IPS-20b (cell line): ENCODE measurements around the gene SMYD3.

ENCODE experiments used
- H3K27ac ChIP-seq: one replicate; pipeline ENCODE4 v1.5.1; 2013; ENCODE audit warnings: low read length
- H3K27me3 ChIP-seq: 2 replicates; pipeline ENCODE4 v1.6.1; 2013; ENCODE audit warnings: mild to moderate bottlenecking, low read length, inconsistent platforms; ENCODE audit not compliant: insufficient read depth
- H3K36me3 ChIP-seq: 2 replicates; pipeline ENCODE4 v1.6.1; 2013; ENCODE audit warnings: low read depth, mild to moderate bottlenecking, inconsistent platforms, low read length, moderate library complexity; ENCODE audit not compliant: insufficient read depth
- H3K4me1 ChIP-seq: 2 replicates; pipeline ENCODE4 v1.6.1; 2013; ENCODE audit warnings: mild to moderate bottlenecking, control low read depth, inconsistent platforms, low read length, moderate library complexity; ENCODE audit not compliant: insufficient read depth
- H3K4me3 ChIP-seq: 2 replicates; pipeline ENCODE4 v1.5.1; 2013; ENCODE audit warnings: mild to moderate bottlenecking, low read length, inconsistent platforms
- H3K9ac ChIP-seq: 2 replicates; pipeline ENCODE4 v1.6.1; 2013; ENCODE audit warnings: low read depth, mild to moderate bottlenecking, inconsistent platforms, low read length, moderate library complexity
- H3K9me3 ChIP-seq: 2 replicates; pipeline ENCODE4 v1.6.1; 2013; ENCODE audit warnings: mild to moderate bottlenecking, low read depth, low read length, inconsistent platforms; ENCODE audit not compliant: insufficient read depth

SMYD3 gene

DNA sequence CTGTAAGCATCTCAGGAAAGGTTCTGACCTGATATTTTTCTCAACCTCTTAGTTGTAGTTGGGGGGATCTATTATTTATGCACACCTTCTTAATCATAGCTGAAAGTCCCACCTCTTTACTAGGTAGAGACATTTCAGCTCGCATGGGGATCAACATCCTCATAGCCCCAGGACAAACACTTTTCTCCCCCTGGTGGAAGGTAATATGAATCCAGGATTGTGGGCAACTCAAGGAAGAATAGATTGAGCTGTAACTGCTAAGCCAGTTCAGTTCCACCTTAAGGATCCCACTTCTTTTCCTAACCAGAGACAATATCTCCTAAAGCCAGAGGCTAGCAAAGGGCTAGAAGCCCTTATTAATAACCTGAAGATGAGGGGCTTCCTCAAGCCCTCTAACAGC, 25.4 kb upstream of the SMYD3 start:
- Histone ChIP-seq H3K27me3 (no peaks in the 10 kb centered on the region), H3K4me1 (no peaks in the 10 kb centered on the region), H3K9ac (no peak overlapping the region), H3K4me3 (no peak overlapping the region), H3K27ac (no peak overlapping the region), H3K36me3 (no peaks in the 10 kb centered on the region), H3K9me3 (peaks cover 30% of the 10 kb centered on the region; the same call in 1 of the 2 replicates)

DNA sequence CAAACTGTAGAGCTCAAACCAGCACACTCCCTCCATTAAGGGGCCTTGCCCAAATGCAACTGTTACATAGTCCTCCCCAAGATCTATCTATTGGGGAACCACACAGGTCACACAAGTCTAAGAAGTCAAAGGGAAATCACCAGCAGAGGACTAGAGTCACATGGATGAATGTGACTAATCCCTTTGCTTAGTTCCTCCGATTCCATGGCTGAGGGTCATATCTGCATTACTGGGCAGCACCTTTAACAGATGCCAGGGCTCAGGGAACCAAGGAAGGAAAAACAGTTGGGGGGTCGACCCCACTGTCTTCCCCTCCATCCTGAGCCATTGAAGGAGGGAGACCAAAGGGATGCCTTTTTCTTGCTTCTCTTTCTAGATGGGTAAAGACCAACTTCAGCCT, 23.4 kb upstream of the SMYD3 start:
- Histone ChIP-seq H3K4me3 (no peak overlapping the region), H3K4me1 (no peaks in the 10 kb centered on the region), H3K27ac (no peak overlapping the region), H3K36me3 (no peaks in the 10 kb centered on the region), H3K9ac (no peak overlapping the region), H3K9me3 (peaks cover 30% of the 10 kb centered on the region; the same call in 1 of the 2 replicates), H3K27me3 (no peaks in the 10 kb centered on the region)

DNA sequence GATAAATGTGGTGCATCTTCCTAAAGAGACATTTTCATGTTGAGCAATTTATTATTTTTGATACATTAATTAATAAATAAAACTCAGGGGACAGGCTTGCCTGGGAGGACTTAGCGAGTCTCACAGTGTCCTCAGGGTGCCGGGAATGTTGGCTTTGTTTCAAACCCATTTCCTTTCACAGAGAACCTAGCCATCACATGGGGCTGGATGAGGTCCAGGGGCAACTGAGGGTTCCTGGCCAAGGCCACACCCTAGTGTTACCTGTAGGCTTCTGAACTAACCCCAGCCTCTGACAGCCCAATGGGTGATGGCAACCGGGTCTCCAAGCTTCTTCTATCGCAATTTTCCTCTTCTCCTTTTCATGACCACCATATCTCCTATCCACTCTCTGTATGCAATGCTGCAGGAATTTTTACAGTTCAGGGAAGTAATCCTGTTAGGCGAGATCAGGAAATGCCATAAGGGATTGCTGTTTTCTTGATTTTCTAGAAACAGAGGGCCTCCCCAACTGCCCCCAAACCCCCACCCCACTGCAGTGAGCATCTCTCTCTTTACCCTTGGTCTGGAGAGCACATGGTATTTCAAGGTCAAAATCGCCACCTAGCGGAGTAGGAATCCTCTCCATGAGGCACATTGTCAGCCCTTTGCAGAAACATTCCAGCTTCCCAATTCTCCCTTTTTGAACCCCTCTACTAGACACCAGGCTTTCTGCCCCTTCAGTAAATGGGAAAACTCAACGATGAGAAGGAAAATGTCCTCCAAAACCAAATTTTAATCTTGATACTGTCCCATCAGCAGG, 22.1 kb upstream of the SMYD3 start:
- H3K4me1 ChIP-seq = no peaks in the 10 kb centered on the region
- H3K36me3 ChIP-seq = no peaks in the 10 kb centered on the region
- H3K9ac ChIP-seq = no peak overlapping the region
- no peak overlapping the region for H3K27ac ChIP-seq
- H3K9me3 ChIP-seq = peaks cover 30% of the 10 kb centered on the region; the same call in 1 of the 2 replicates
- H3K27me3 ChIP-seq = no peaks in the 10 kb centered on the region
- no peak overlapping the region for H3K4me3 ChIP-seq

DNA sequence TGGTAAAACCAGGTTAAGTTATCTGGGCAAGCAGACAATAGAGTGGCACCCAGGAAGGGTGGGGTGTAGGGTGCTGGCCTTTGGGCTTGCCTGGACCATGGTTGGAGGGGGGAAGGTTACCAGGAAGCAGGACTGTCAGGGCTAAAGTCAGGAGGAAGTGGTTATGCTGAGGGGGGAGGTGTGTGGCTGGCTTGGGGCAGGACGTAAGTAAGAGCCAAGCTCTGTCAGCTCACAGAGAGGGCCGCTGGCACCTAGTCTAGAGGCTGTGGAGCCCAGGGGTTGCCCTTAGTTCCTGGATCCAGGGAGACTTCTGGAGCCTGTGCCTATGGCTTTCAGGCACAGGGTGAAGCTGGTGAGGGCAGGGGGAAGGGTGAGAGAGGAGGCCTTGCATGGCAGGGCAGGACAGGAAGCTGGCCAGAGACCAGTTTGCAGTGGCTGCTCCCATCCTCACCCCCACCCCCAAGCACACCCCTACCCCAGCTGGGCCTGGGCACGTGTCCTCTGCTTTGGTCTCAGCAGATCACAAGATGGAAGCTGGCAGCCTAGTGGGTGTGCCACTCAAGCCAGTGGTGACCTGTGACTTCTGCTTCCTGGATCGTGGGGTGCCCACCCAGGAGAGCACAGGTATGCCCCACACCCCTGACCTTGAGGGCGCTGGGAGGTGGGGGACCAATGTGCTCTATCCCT, 20.5 kb upstream of the SMYD3 start:
- H3K27ac ChIP-seq = no peak overlapping the region
- H3K9ac ChIP-seq = no peak overlapping the region
- H3K27me3 ChIP-seq = no peaks in the 10 kb centered on the region
- H3K36me3 ChIP-seq = no peaks in the 10 kb centered on the region
- H3K9me3 ChIP-seq = peaks cover 23% of the 10 kb centered on the region; the same call in 1 of the 2 replicates
- no peak overlapping the region for H3K4me3 ChIP-seq
- no peaks in the 10 kb centered on the region for H3K4me1 ChIP-seq

DNA sequence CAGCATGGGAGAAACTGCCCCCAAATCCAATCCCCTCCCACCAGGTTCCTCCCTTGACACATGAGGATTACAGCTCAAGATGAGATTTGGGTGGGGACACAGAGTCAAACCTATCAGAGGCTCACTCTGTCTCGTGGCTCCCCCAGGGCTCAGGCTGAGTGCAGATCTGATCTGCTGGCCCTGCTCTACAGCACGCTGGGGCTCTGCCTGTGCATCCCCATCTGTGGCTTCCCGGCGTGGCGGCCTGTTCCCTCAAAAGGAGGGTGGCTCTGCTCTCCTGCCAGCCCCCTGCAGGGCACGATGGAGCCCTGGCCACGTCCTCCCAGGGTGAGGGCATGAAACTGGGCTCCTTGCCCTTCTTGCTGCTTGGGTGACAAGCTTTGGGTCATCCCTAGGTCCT, 19.8 kb upstream of the SMYD3 start:
- Histone ChIP-seq H3K4me3 (no peak overlapping the region), H3K9ac (no peak overlapping the region), H3K27me3 (no peaks in the 10 kb centered on the region), H3K4me1 (no peaks in the 10 kb centered on the region), H3K9me3 (peaks cover 23% of the 10 kb centered on the region; the same call in 1 of the 2 replicates), H3K27ac (no peak overlapping the region), H3K36me3 (no peaks in the 10 kb centered on the region)

DNA sequence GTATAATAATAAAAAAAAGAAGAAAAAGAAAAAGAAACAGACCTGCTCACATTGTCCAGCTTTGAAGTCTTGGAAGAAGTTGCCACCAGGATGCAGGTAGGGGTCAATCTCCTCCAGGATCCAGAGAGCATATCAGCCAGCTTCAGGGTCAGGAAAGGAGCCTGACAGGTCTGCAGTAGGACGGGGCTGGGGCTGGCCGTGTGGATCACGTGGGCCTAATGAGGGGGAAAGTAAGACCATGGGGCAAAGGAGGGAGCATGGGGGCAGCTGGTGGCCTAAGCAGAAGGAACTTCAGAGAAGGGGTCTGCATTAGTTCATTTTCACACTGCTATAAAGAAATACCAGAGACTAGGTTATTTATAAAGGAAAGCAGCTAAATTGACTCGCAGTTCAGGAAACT, 19.3 kb upstream of the SMYD3 start:
- H3K4me1 ChIP-seq = no peaks in the 10 kb centered on the region
- H3K9ac ChIP-seq = no peak overlapping the region
- no peak overlapping the region for H3K27ac ChIP-seq
- no peaks in the 10 kb centered on the region for H3K36me3 ChIP-seq
- H3K27me3 ChIP-seq = no peaks in the 10 kb centered on the region
- H3K9me3 ChIP-seq = peaks cover 19% of the 10 kb centered on the region; the same call in 1 of the 2 replicates
- H3K4me3 ChIP-seq = no peak overlapping the region

DNA sequence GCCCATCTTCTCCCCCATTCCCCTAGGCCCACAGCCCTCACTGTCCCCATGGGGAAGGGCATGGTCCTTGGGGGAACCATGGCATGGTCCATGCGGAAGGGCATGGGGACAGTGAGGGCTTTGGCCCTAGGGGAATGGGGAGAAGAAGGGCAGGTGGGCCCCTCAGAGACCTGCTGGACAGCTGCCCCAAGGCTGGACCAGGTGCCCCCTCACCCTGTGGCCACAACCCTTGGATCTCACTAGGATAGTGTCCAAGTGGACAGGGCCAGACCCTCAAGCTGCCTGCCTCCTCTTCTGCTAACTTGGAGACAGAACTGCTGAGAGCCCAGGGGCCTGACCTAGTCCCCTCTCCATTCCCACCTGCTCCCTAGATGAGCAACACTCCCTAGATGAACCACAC, 12.4 kb upstream of the SMYD3 start:
- Histone ChIP-seq H3K9me3 (peaks cover 34% of the 10 kb centered on the region), H3K27ac (no peak overlapping the region), H3K9ac (no peak overlapping the region), H3K36me3 (no peaks in the 10 kb centered on the region), H3K27me3 (no peaks in the 10 kb centered on the region), H3K4me3 (no peak overlapping the region), H3K4me1 (no peaks in the 10 kb centered on the region)

DNA sequence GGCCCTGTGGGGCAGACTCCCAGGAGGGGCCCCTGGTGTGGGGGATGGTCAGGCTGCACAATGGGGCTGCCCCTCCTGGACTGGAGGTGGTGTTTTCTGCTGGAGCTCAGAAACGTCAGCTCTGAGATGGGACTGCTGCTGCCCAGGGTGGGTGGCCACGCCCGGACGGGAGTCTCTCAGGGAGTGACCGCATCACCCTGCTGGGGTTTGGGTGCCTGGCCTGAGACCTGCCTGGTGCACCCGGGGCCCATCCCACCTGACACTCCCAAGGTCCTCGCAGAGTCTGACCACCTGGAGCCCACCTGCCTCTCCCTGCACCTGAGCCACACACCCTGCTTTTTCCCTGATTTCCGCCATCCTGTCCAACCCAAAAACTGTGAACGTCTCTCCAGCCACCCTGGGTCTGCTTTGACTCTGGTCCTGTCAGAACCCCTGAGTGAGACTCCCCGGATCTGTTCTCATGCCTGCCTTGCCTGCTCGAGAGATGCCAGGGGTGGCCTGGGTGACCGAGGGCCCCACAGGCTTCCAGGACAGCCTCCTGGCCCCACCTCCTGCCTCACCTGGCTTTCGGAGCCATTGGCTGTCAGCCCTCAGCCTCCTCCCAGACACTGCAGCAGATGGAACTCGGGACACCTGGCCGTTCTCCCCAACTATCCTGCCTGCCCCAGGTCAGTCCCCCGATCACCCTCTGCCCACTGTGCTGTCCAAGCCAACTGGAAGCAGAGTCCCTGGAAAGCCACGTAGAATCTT, 11.6 kb upstream of the SMYD3 start:
- Histone ChIP-seq H3K9ac (no peak overlapping the region), H3K4me3 (no peak overlapping the region), H3K4me1 (no peaks in the 10 kb centered on the region), H3K36me3 (no peaks in the 10 kb centered on the region), H3K27me3 (no peaks in the 10 kb centered on the region), H3K27ac (no peak overlapping the region), H3K9me3 (peaks cover 40% of the 10 kb centered on the region)

DNA sequence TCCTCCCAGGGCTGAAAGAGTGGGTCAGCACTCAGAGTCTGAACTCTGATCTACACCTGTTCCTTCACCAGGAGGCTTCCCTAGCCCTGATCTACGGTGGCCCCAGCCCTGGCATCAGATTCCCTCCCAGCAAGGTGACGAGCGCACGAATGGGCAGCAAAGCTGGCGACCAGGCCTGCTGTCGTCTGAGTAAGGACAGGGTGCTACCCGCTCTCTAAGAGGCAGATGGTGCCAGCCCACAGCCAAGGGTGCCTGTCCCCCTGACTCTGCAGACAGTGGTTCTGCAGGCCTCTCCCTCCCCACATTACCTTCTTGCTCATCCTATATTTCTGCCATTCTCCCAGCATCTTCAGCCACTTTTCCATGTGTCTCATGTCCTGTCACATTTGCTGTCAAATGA, 10.3 kb upstream of the SMYD3 start:
- no peak overlapping the region for H3K27ac ChIP-seq
- H3K36me3 ChIP-seq = no peaks in the 10 kb centered on the region
- H3K27me3 ChIP-seq = no peaks in the 10 kb centered on the region
- H3K9me3 ChIP-seq = peaks cover 40% of the 10 kb centered on the region
- no peaks in the 10 kb centered on the region for H3K4me1 ChIP-seq
- H3K4me3 ChIP-seq = no peak overlapping the region
- no peak overlapping the region for H3K9ac ChIP-seq

DNA sequence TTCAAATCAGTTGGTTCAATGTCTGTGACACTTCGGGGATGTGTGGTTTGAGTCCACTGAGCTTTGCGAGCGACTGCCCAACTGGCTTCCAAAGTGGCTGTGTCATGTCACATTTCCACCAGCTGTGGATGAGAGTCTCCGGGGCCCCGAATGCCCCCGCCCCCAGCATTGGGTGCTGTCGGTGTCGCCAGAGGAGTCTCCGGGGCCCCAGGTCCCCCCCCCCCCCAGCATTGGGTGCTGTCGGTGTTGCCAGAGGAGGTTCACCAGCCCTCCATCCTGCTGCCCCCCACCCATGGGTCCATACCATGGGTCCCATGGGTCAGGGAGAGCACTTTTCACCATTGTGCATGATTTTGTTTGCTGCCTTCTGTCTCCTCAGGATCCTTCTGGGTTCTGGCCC, 9.0 kb upstream of the SMYD3 start:
- Histone ChIP-seq H3K4me3 (no peak overlapping the region), H3K27me3 (no peaks in the 10 kb centered on the region), H3K36me3 (no peaks in the 10 kb centered on the region), H3K9ac (no peak overlapping the region), H3K27ac (no peak overlapping the region), H3K4me1 (no peaks in the 10 kb centered on the region), H3K9me3 (peaks cover 40% of the 10 kb centered on the region)

DNA sequence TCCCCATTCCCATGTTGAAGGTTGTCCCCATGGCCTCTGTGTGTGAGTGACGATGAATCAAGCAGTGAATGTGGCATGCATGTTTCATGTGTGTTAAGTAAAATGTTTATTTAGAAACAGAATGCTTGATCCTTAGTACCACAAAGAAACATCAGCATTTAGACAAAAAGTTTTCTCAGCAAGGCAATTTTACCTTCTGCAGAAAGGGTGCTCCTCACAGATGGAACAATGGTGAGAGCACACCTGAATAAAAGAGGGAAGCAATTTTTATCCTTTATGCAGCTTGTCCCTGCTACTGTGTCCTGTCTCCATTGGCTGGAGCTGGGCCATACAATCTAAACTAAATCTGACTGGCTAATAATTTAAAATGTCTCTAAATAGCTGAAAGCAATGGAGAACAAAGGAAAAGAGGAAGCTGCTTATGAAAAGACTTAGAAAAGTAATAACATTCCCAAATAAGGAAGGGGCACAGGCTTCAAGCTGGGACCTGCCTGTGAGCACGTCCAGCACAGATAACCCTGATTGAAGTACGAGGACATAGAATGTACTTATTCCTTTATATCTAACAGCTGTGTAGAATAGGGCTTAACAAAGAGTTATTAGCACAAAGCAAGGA, 8.4 kb upstream of the SMYD3 start:
- Histone ChIP-seq H3K36me3 (no peaks in the 10 kb centered on the region), H3K4me1 (no peaks in the 10 kb centered on the region), H3K27ac (no peak overlapping the region), H3K9ac (no peak overlapping the region), H3K4me3 (no peak overlapping the region), H3K9me3 (peaks cover 40% of the 10 kb centered on the region), H3K27me3 (no peaks in the 10 kb centered on the region)
